Hematopoietic multipotent progenitor cell treated with erythropoietin and hydrocortisone succinate and interleukin-3 and kit ligand, for 8 days (in vitro differentiated cells): ENCODE measurements around the gene TUBGCP6.

Source experiments
- DNase-seq: peaks from one replicate; pipeline ENCODE4 v3.0.0-alpha.2; 2015

The TUBGCP6 gene

GRCh38 chr22:50194037-50194805, 50.6 kb downstream of the TUBGCP6 start:
- DNase-seq = no peak

- no peak for DNase-seq
Observed at GRCh38 chr22:50193621-50194020, 51.2 kb downstream of the TUBGCP6 start.

- no peak for DNase-seq
Observed at GRCh38 chr22:50192436-50193204, 52.2 kb downstream of the TUBGCP6 start.

- DNase-seq = peak; percentile 48
Observed at GRCh38 chr22:50190941-50191741, 53.7 kb downstream of the TUBGCP6 start.

GRCh38 chr22:50190182-50190940, 54.5 kb downstream of the TUBGCP6 start:
- peak; percentile 89 for DNase-seq

- DNase-seq = no peak
Observed at GRCh38 chr22:50189849-50190181, 55.0 kb downstream of the TUBGCP6 start.

- DNase-seq = no peak
Observed at GRCh38 chr22:50189184-50189848, 55.5 kb downstream of the TUBGCP6 start.

GRCh38 chr22:50188356-50188755, 56.5 kb downstream of the TUBGCP6 start:
- no peak for DNase-seq

GRCh38 chr22:50186761-50187523, 57.9 kb downstream of the TUBGCP6 start:
- DNase-seq = no peak

- DNase-seq = no peak
Observed at GRCh38 chr22:50186181-50186714, 58.6 kb downstream of the TUBGCP6 start.

- DNase-seq = peak; percentile 88
Observed at GRCh38 chr22:50185375-50186087, 59.3 kb downstream of the TUBGCP6 start, which contains the start of gene TRABD. Gene TRABD, plus strand, starts transcription at chr22:50185913. Its CDS starts 7,148 bp downstream, at chr22:50193061.

GRCh38 chr22:50184902-50185374, 59.9 kb downstream of the TUBGCP6 start:
- no peak for DNase-seq

GRCh38 chr22:50184004-50184901, 60.6 kb downstream of the TUBGCP6 start:
- DNase-seq = no peak

GRCh38 chr22:50183141-50183971, 61.5 kb downstream of the TUBGCP6 start:
- DNase-seq = no peak

- no peak for DNase-seq
Observed at GRCh38 chr22:50182176-50183081, 62.4 kb downstream of the TUBGCP6 start.

- no peak for DNase-seq
Observed at GRCh38 chr22:50180727-50181521, 63.9 kb downstream of the TUBGCP6 start.
